ENCODE data around the gene NECTIN1.

- TF ChIP-seq CTCF (IDR thresholded peaks at IDR 0.05; ENCODE audit: extremely low read depth in 1 of 2, insufficient read depth in 1 of 2, low read depth in 1 of 2, low read length in 2 of 2) (no peak), MYC (IDR thresholded peaks at IDR 0.05; ENCODE audit: low read depth, low read length) (no peak), EZH2 (IDR thresholded peaks at IDR 0.05; ENCODE audit: borderline replicate concordance, low read depth, low read length, severe bottlenecking) (no peak), POLR2AphosphoS5 (IDR thresholded peaks at IDR 0.05; ENCODE audit: insufficient read depth, low read depth, low read length) (no peak)
- TF ChIP-seq, protein P1, sequence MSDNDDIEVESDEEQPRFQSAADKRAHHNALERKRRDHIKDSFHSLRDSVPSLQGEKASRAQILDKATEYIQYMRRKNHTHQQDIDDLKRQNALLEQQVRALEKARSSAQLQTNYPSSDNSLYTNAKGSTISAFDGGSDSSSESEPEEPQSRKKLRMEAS (IDR thresholded peaks at IDR 0.05; ENCODE audit: insufficient read depth, insufficient read length), result no peak
Observed at GRCh38 chr11:119739975-119740374, 11.0 kb upstream of the NECTIN1 start.

Measured in endothelial cell of umbilical vein (primary cell).